BE2C (cell line): ENCODE measurements around the gene GRM4.

ENCODE experiments used
- DNase-seq: peaks from one replicate; pipeline ENCODE4 v3.0.0-alpha.2; 2020
- H3K27me3 ChIP-seq: fragments of 250-450 bp; sonication (Bioruptor Pico); 2 replicates; pipeline ENCODE4 v1.5.1; 2020; ENCODE audit warnings: mild to moderate bottlenecking
- H3K36me3 ChIP-seq: fragments of 250-450 bp; sonication (Bioruptor Pico); 2 replicates; pipeline ENCODE4 v1.5.1; 2020; ENCODE audit warnings: mild to moderate bottlenecking
- H3K4me1 ChIP-seq: fragments of 250-450 bp; sonication (Bioruptor Pico); 2 replicates; pipeline ENCODE4 v1.5.1; 2020
- H3K4me3 ChIP-seq: 2 replicates; pipeline ENCODE4 v1.5.1; 2011; ENCODE audit warnings: low read depth, low read length
- H3K9me3 ChIP-seq: fragments of 250-450 bp; sonication (Bioruptor Pico); 2 replicates; pipeline ENCODE4 v1.5.1; 2020
- CTCF ChIP-seq: IDR thresholded peaks from 2 replicates; pipeline ENCODE4 v1.5.1; 2012; ENCODE audit warnings: mild to moderate bottlenecking, low read depth, low read length

GRM4 gene

GRCh38 chr6:34106900-34107299 is 39.0 kb downstream of the GRM4 start:
- H3K36me3 ChIP-seq, result no peaks in the 10 kb centered on the region
- DNase-seq, result no peak
- no peaks in the 10 kb centered on the region for H3K9me3 ChIP-seq
- no peak overlapping the region for H3K4me3 ChIP-seq
- no peak for TF ChIP-seq CTCF
- no peaks in the 10 kb centered on the region for H3K27me3 ChIP-seq
- H3K4me1 ChIP-seq, result no peaks in the 10 kb centered on the region; the same call in 1 of the 2 replicates

- no peaks in the 10 kb centered on the region for H3K27me3 ChIP-seq
- H3K9me3 ChIP-seq, result no peaks in the 10 kb centered on the region
- DNase-seq, result no peak
- H3K4me3 ChIP-seq, result no peak overlapping the region
- H3K4me1 ChIP-seq, result no peaks in the 10 kb centered on the region; the same call in 1 of the 2 replicates
- no peak for TF ChIP-seq CTCF
- no peaks in the 10 kb centered on the region for H3K36me3 ChIP-seq
These were observed 39.5 kb downstream of the GRM4 start for GRCh38 chr6:34106421-34106820.

- no peaks in the 10 kb centered on the region for H3K27me3 ChIP-seq
- TF ChIP-seq CTCF, result no peak
- no peak for DNase-seq
- no peak overlapping the region for H3K4me3 ChIP-seq
- no peaks in the 10 kb centered on the region for H3K36me3 ChIP-seq
- no peaks in the 10 kb centered on the region for H3K4me1 ChIP-seq
- no peaks in the 10 kb centered on the region for H3K9me3 ChIP-seq
These were observed 41.3 kb downstream of the GRM4 start for GRCh38 chr6:34104628-34105027.

GRCh38 chr6:34104186-34104585 is 41.7 kb downstream of the GRM4 start:
- H3K4me1 ChIP-seq, result no peaks in the 10 kb centered on the region
- DNase-seq, result no peak
- no peak for TF ChIP-seq CTCF
- no peaks in the 10 kb centered on the region for H3K27me3 ChIP-seq
- H3K9me3 ChIP-seq, result no peaks in the 10 kb centered on the region
- H3K4me3 ChIP-seq, result no peak overlapping the region
- no peaks in the 10 kb centered on the region for H3K36me3 ChIP-seq

- TF ChIP-seq CTCF, result no peak
- H3K27me3 ChIP-seq, result no peaks in the 10 kb centered on the region
- no peaks in the 10 kb centered on the region for H3K9me3 ChIP-seq
- no peaks in the 10 kb centered on the region for H3K4me1 ChIP-seq
- DNase-seq, result no peak
- H3K4me3 ChIP-seq, result no peak overlapping the region
- H3K36me3 ChIP-seq, result no peaks in the 10 kb centered on the region
These were observed 42.6 kb downstream of the GRM4 start for GRCh38 chr6:34103321-34103720.

GRCh38 chr6:34102696-34103095 is 43.2 kb downstream of the GRM4 start:
- no peak overlapping the region for H3K4me3 ChIP-seq
- TF ChIP-seq CTCF, result no peak
- no peaks in the 10 kb centered on the region for H3K9me3 ChIP-seq
- no peaks in the 10 kb centered on the region for H3K4me1 ChIP-seq
- DNase-seq, result no peak
- H3K27me3 ChIP-seq, result no peaks in the 10 kb centered on the region
- no peaks in the 10 kb centered on the region for H3K36me3 ChIP-seq
